ENCODE measurements around the gene KRT1.
A peak's percentile ranks its signal among the peaks of the same experiment; 100 is the strongest.

Gene KRT1

GRCh38 chr12:52699373-52699772, 19.2 kb upstream of the KRT1 start:
- Histone ChIP-seq H3K36me3 (ENCODE audit: control insufficient read depth, insufficient read depth, low read length) (no peaks in the 10 kb centered on the region), H3K27me3 (ENCODE audit: control insufficient read depth, insufficient read depth, low read length) (peaks cover 15% of the 10 kb centered on the region; the same call in 1 of the 2 replicates), H3K9ac (ENCODE audit: low read length) (no peak overlapping the region), H3K27ac (ENCODE audit: low read depth, low read length) (no peak overlapping the region), H3K4me1 (ENCODE audit: control insufficient read depth, insufficient read depth, low read length) (peaks cover 9% of the 10 kb centered on the region; the same call in 1 of the 2 replicates), H3K9me3 (ENCODE audit: control insufficient read depth, insufficient read depth, low read depth, low read length) (no peaks in the 10 kb centered on the region), H3K4me3 (ENCODE audit: low read depth, low read length) (no peak overlapping the region)

GRCh38 chr12:52698651-52699340, 18.6 kb upstream of the KRT1 start:
- Histone ChIP-seq H3K9ac (ENCODE audit: low read length) (no peak overlapping the region), H3K4me1 (ENCODE audit: control insufficient read depth, insufficient read depth, low read length) (peaks cover 9% of the 10 kb centered on the region; the same call in 1 of the 2 replicates), H3K27me3 (ENCODE audit: control insufficient read depth, insufficient read depth, low read length) (peaks cover 13% of the 10 kb centered on the region; the same call in 1 of the 2 replicates), H3K27ac (ENCODE audit: low read depth, low read length) (no peak overlapping the region), H3K36me3 (ENCODE audit: control insufficient read depth, insufficient read depth, low read length) (no peaks in the 10 kb centered on the region), H3K9me3 (ENCODE audit: control insufficient read depth, insufficient read depth, low read depth, low read length) (no peaks in the 10 kb centered on the region), H3K4me3 (ENCODE audit: low read depth, low read length) (no peak overlapping the region)

GRCh38 chr12:52697058-52697582, 16.9 kb upstream of the KRT1 start:
- H3K4me1 ChIP-seq (ENCODE audit: control insufficient read depth, insufficient read depth, low read length): peaks cover 9% of the 10 kb centered on the region; the same call in 1 of the 2 replicates
- no peak overlapping the region for H3K9ac ChIP-seq (ENCODE audit: low read length)
- no peak overlapping the region for H3K27ac ChIP-seq (ENCODE audit: low read depth, low read length)
- no peaks in the 10 kb centered on the region for H3K9me3 ChIP-seq (ENCODE audit: control insufficient read depth, insufficient read depth, low read depth, low read length)
- H3K36me3 ChIP-seq (ENCODE audit: control insufficient read depth, insufficient read depth, low read length): no peaks in the 10 kb centered on the region
- H3K4me3 ChIP-seq (ENCODE audit: low read depth, low read length): no peak overlapping the region
- peaks cover 21% of the 10 kb centered on the region for H3K27me3 ChIP-seq (ENCODE audit: control insufficient read depth, insufficient read depth, low read length)

GRCh38 chr12:52696588-52696987, 16.4 kb upstream of the KRT1 start:
- Histone ChIP-seq H3K27me3 (ENCODE audit: control insufficient read depth, insufficient read depth, low read length) (peaks cover 26% of the 10 kb centered on the region), H3K9ac (ENCODE audit: low read length) (no peak overlapping the region), H3K27ac (ENCODE audit: low read depth, low read length) (no peak overlapping the region), H3K4me1 (ENCODE audit: control insufficient read depth, insufficient read depth, low read length) (peaks cover 9% of the 10 kb centered on the region; the same call in 1 of the 2 replicates), H3K4me3 (ENCODE audit: low read depth, low read length) (no peak overlapping the region), H3K9me3 (ENCODE audit: control insufficient read depth, insufficient read depth, low read depth, low read length) (no peaks in the 10 kb centered on the region), H3K36me3 (ENCODE audit: control insufficient read depth, insufficient read depth, low read length) (no peaks in the 10 kb centered on the region)

- peaks cover 42% of the 10 kb centered on the region for H3K27me3 ChIP-seq (ENCODE audit: control insufficient read depth, insufficient read depth, low read length)
Measured at GRCh38 chr12:52695039-52695438, 14.8 kb upstream of the KRT1 start.

GRCh38 chr12:52694151-52694550, 13.9 kb upstream of the KRT1 start:
- Histone ChIP-seq H3K27ac (ENCODE audit: low read depth, low read length) (no peak overlapping the region), H3K27me3 (ENCODE audit: control insufficient read depth, insufficient read depth, low read length) (peaks cover 46% of the 10 kb centered on the region), H3K4me3 (ENCODE audit: low read depth, low read length) (no peak overlapping the region), H3K4me1 (ENCODE audit: control insufficient read depth, insufficient read depth, low read length) (peaks cover 16% of the 10 kb centered on the region), H3K36me3 (ENCODE audit: control insufficient read depth, insufficient read depth, low read length) (no peaks in the 10 kb centered on the region), H3K9ac (ENCODE audit: low read length) (no peak overlapping the region), H3K9me3 (ENCODE audit: control insufficient read depth, insufficient read depth, low read depth, low read length) (no peaks in the 10 kb centered on the region)

More at GRCh38 chr12:52695039-52695438, 14.8 kb upstream of the KRT1 start:
- no peak overlapping the region for H3K9ac ChIP-seq (ENCODE audit: low read length)
- H3K27ac ChIP-seq (ENCODE audit: low read depth, low read length): no peak overlapping the region
- H3K4me1 ChIP-seq (ENCODE audit: control insufficient read depth, insufficient read depth, low read length): peaks cover 16% of the 10 kb centered on the region
- no peak overlapping the region for H3K4me3 ChIP-seq (ENCODE audit: low read depth, low read length)
- H3K36me3 ChIP-seq (ENCODE audit: control insufficient read depth, insufficient read depth, low read length): no peaks in the 10 kb centered on the region
- H3K9me3 ChIP-seq (ENCODE audit: control insufficient read depth, insufficient read depth, low read depth, low read length): no peaks in the 10 kb centered on the region

- H3K4me1 ChIP-seq (ENCODE audit: control insufficient read depth, insufficient read depth, low read length): peaks cover 11% of the 10 kb centered on the region
Measured at GRCh38 chr12:52693261-52693660, 13.1 kb upstream of the KRT1 start.

GRCh38 chr12:52692254-52692653, 12.0 kb upstream of the KRT1 start:
- no peaks in the 10 kb centered on the region for H3K9me3 ChIP-seq (ENCODE audit: control insufficient read depth, insufficient read depth, low read depth, low read length)
- H3K27ac ChIP-seq (ENCODE audit: low read depth, low read length): no peak overlapping the region
- no peaks in the 10 kb centered on the region for H3K36me3 ChIP-seq (ENCODE audit: control insufficient read depth, insufficient read depth, low read length)
- no peak overlapping the region for H3K4me3 ChIP-seq (ENCODE audit: low read depth, low read length)
- H3K4me1 ChIP-seq (ENCODE audit: control insufficient read depth, insufficient read depth, low read length): peaks cover 7% of the 10 kb centered on the region
- no peak overlapping the region for H3K9ac ChIP-seq (ENCODE audit: low read length)
- peaks cover 65% of the 10 kb centered on the region for H3K27me3 ChIP-seq (ENCODE audit: control insufficient read depth, insufficient read depth, low read length)

More at GRCh38 chr12:52693261-52693660, 13.1 kb upstream of the KRT1 start:
- H3K9ac ChIP-seq (ENCODE audit: low read length): no peak overlapping the region
- H3K36me3 ChIP-seq (ENCODE audit: control insufficient read depth, insufficient read depth, low read length): no peaks in the 10 kb centered on the region
- H3K9me3 ChIP-seq (ENCODE audit: control insufficient read depth, insufficient read depth, low read depth, low read length): no peaks in the 10 kb centered on the region
- no peak overlapping the region for H3K27ac ChIP-seq (ENCODE audit: low read depth, low read length)
- peaks cover 55% of the 10 kb centered on the region for H3K27me3 ChIP-seq (ENCODE audit: control insufficient read depth, insufficient read depth, low read length)
- no peak overlapping the region for H3K4me3 ChIP-seq (ENCODE audit: low read depth, low read length)

- Histone ChIP-seq H3K27ac (ENCODE audit: low read depth, low read length) (no peak overlapping the region), H3K4me1 (ENCODE audit: control insufficient read depth, insufficient read depth, low read length) (peaks cover 7% of the 10 kb centered on the region), H3K9me3 (ENCODE audit: control insufficient read depth, insufficient read depth, low read depth, low read length) (no peaks in the 10 kb centered on the region), H3K27me3 (ENCODE audit: control insufficient read depth, insufficient read depth, low read length) (peaks cover 69% of the 10 kb centered on the region), H3K9ac (ENCODE audit: low read length) (no peak overlapping the region), H3K36me3 (ENCODE audit: control insufficient read depth, insufficient read depth, low read length) (no peaks in the 10 kb centered on the region), H3K4me3 (ENCODE audit: low read depth, low read length) (no peak overlapping the region)
Measured at GRCh38 chr12:52691841-52692150, 11.6 kb upstream of the KRT1 start.

- peaks cover 74% of the 10 kb centered on the region for H3K27me3 ChIP-seq (ENCODE audit: control insufficient read depth, insufficient read depth, low read length)
- peaks cover 7% of the 10 kb centered on the region for H3K4me1 ChIP-seq (ENCODE audit: control insufficient read depth, insufficient read depth, low read length)
- no peaks in the 10 kb centered on the region for H3K36me3 ChIP-seq (ENCODE audit: control insufficient read depth, insufficient read depth, low read length)
- no peak overlapping the region for H3K27ac ChIP-seq (ENCODE audit: low read depth, low read length)
- H3K9ac ChIP-seq (ENCODE audit: low read length): no peak overlapping the region
- no peaks in the 10 kb centered on the region for H3K9me3 ChIP-seq (ENCODE audit: control insufficient read depth, insufficient read depth, low read depth, low read length)
- peak overlapping the region; percentile 50 for H3K4me3 ChIP-seq (ENCODE audit: low read depth, low read length)
Measured at GRCh38 chr12:52691076-52691840, 11.1 kb upstream of the KRT1 start.

Data from HUES6 (cell line).